Measurements from ENCODE around the gene SLC33A1. TPM values are rescaled to one million over a fixed set of nuclear protein-coding genes. Genes with fewer than 3 reads are reported as not detected.

SLC33A1 gene
- total and polyA plus RNA-seq, 2 of the 13 experiments (the other 11 are each of a cell fraction or from before 2014, with no cell fraction given) = 20.0 to 32.1 TPM

GRCh38 chr3:155870945-155871745, 16.9 kb upstream of the SLC33A1 start (continued):
- peak; percentile 59; the same call in 1 of the 2 replicates for TF ChIP-seq SPEN (CRISPR knock-in tag; IDR thresholded peaks at IDR 0.05; ENCODE audit: low read depth)
- TF ChIP-seq MIER2 (CRISPR knock-in tag; IDR thresholded peaks at IDR 0.05) = no peak
- no peak for TF ChIP-seq ZSCAN22 (CRISPR knock-in tag; IDR thresholded peaks at IDR 0.05)
- peak; percentile 66; the same call in 1 of the 2 replicates for TF ChIP-seq ZNF780A (CRISPR knock-in tag; IDR thresholded peaks at IDR 0.05)
- TF ChIP-seq RFXANK (CRISPR knock-in tag; IDR thresholded peaks at IDR 0.05) = no peak
- TF ChIP-seq ISL2 (CRISPR knock-in tag; IDR thresholded peaks at IDR 0.05) = no peak; the same call in none of the 2 replicates
- peak; percentile 88 for TF ChIP-seq ZNF652 (CRISPR knock-in tag; IDR thresholded peaks at IDR 0.05; ENCODE audit: borderline replicate concordance, low read depth)
- no peak for TF ChIP-seq FLYWCH1 (CRISPR knock-in tag; IDR thresholded peaks at IDR 0.05)
- TF ChIP-seq ZNF3 (CRISPR knock-in tag; IDR thresholded peaks at IDR 0.05) = no peak
- TF ChIP-seq ZNF274 (CRISPR knock-in tag; IDR thresholded peaks at IDR 0.05) = 0 out of 2 replicates have a peak, but pooled peaks have one; percentile 5
- TF ChIP-seq AKNA (CRISPR knock-in tag; IDR thresholded peaks at IDR 0.05; ENCODE audit: borderline replicate concordance) = no peak
- TF ChIP-seq, protein P1, sequence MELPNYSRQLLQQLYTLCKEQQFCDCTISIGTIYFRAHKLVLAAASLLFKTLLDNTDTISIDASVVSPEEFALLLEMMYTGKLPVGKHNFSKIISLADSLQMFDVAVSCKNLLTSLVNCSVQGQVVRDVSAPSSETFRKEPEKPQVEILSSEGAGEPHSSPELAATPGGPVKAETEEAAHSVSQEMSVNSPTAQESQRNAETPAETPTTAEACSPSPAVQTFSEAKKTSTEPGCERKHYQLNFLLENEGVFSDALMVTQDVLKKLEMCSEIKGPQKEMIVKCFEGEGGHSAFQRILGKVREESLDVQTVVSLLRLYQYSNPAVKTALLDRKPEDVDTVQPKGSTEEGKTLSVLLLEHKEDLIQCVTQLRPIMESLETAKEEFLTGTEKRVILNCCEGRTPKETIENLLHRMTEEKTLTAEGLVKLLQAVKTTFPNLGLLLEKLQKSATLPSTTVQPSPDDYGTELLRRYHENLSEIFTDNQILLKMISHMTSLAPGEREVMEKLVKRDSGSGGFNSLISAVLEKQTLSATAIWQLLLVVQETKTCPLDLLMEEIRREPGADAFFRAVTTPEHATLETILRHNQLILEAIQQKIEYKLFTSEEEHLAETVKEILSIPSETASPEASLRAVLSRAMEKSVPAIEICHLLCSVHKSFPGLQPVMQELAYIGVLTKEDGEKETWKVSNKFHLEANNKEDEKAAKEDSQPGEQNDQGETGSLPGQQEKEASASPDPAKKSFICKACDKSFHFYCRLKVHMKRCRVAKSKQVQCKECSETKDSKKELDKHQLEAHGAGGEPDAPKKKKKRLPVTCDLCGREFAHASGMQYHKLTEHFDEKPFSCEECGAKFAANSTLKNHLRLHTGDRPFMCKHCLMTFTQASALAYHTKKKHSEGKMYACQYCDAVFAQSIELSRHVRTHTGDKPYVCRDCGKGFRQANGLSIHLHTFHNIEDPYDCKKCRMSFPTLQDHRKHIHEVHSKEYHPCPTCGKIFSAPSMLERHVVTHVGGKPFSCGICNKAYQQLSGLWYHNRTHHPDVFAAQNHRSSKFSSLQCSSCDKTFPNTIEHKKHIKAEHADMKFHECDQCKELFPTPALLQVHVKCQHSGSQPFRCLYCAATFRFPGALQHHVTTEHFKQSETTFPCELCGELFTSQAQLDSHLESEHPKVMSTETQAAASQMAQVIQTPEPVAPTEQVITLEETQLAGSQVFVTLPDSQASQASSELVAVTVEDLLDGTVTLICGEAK (IDR thresholded peaks at IDR 0.05) = no peak
- TF ChIP-seq, protein P1 (CRISPR knock-in tag; IDR thresholded peaks at IDR 0.05) = no peak; the same call in 1 of the 2 replicates
- no peak for TF ChIP-seq ZNF350 (CRISPR knock-in tag; IDR thresholded peaks at IDR 0.05; ENCODE audit: borderline replicate concordance, low read depth)
